ENCODE data around the gene NRSN1.

DNA sequence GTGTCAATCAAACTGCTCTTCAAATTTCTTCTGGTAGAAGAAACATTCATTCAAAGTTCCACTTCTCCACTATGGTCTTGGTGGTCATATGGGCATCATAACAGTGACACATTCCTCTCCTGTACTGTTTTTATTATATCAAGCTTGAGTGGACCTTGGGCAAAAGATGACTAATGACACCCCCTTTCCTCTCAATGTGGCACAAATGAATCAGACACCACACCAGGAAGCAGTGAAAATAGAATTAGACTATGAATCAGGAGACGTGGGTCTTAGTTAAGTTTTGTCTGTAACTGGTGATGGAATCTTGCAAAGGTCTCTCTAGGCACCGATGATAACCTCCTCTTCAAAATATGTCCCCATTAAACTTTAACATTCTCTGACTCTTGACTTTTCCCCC is 9.0 kb upstream of the NRSN1 start:
- TF ChIP-seq, protein P1, sequence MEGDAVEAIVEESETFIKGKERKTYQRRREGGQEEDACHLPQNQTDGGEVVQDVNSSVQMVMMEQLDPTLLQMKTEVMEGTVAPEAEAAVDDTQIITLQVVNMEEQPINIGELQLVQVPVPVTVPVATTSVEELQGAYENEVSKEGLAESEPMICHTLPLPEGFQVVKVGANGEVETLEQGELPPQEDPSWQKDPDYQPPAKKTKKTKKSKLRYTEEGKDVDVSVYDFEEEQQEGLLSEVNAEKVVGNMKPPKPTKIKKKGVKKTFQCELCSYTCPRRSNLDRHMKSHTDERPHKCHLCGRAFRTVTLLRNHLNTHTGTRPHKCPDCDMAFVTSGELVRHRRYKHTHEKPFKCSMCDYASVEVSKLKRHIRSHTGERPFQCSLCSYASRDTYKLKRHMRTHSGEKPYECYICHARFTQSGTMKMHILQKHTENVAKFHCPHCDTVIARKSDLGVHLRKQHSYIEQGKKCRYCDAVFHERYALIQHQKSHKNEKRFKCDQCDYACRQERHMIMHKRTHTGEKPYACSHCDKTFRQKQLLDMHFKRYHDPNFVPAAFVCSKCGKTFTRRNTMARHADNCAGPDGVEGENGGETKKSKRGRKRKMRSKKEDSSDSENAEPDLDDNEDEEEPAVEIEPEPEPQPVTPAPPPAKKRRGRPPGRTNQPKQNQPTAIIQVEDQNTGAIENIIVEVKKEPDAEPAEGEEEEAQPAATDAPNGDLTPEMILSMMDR (IDR thresholded peaks at IDR 0.05), result no peak
- TF ChIP-seq POLR2A (IDR thresholded peaks at IDR 0.05), result no peak

Measured in Peyer's patch (tissue), 4 donors.